HPDE6-E6E7 (cell line): Measurements from ENCODE around the gene TSEN15.
"Not testable (repeated sequence)": the region's sequence is repeated elsewhere in the genome, so short reads cannot be mapped to it uniquely, and the experiment has no call there.

Experiments
- DNase-seq: peaks from one replicate; pipeline ENCODE4 v3.0.0; 2011; ENCODE audit warnings: missing footprints; ENCODE audit errors: extremely low spot score

TSEN15 gene

DNA sequence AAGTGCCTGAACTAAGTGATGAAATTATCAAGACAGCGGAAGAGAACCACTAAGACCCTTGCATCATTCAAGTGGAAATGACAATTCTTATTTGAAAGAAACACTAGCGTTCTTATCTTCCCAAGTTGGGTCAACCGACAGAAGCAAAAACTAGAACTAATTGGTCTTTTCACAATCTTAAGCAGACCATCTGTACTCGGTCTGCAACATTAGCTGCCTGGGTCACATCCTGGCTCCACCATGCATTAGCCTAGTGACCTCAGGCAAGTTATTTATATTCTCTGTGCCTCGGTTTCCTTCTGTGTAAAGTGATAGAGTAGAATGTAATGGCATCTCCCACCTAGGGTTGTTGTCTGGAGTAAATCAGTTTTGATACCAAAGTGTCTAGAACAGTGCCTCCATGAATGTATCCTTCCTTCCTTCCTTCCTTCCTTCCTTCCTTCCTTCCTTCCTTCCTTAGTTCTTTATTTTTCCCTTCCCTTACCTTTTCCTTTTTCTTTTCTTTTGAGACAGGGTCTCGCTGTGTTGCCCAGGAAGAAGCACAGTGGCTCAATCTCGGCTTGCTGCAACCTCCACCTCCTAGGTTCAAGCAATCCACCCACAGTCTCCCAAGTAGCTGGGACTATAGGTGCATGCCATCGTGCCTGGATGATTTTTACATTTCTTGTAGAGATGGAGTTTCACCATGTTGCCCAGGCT is 20.0 kb upstream of the TSEN15 start:
- DNase-seq = no peak

DNA sequence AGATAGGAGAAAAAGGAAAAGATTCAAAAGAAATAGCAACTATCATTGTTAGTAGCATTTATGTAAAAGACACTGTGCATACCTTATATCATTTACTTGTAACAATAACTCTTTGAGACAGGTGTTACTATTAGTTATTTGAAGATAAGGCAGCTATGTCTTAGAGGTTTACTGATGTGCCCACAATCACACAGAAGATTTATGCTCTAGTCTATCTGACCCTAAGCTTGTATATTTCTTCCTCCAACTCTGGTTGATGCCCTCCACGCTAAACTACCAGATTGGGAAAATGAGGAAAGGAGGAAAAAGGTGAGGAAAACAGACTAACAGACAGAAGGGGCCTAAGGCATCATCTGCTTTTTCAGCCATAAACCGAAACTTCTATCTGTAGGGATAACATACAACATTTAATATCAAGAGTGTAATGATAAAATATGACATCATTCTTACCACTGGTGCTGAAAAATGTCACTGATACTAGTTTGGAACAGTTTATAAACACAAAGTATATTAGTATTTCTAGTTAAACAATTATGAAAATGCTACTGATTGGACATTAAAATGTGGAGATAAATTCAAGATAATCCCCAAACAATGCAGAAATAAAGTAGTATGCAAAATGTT is 19.1 kb upstream of the TSEN15 start:
- DNase-seq = no peak

DNA sequence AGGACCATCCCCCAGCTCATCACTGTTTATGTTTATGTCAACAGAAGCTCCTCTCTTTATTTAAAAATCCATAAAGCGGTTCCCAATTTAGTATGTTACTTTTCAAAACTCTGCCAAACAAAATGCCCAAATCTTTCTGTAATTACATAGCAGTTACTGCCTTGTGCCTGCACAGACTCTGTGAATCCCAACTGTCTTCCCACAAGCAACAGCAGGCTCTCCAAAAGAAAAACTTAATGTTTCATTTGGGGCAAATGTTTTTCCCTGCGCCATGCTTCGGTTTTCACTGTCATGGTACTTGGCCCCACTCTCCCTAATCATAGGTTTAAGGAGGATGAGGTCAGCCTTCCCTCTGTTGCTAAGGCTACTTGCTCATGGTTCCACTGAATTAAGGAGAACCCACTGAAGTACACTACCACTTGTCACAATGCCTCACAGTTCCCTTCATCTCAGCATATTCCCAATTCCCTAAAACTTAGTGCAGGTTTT is 18.6 kb upstream of the TSEN15 start:
- DNase-seq = no peak

DNA sequence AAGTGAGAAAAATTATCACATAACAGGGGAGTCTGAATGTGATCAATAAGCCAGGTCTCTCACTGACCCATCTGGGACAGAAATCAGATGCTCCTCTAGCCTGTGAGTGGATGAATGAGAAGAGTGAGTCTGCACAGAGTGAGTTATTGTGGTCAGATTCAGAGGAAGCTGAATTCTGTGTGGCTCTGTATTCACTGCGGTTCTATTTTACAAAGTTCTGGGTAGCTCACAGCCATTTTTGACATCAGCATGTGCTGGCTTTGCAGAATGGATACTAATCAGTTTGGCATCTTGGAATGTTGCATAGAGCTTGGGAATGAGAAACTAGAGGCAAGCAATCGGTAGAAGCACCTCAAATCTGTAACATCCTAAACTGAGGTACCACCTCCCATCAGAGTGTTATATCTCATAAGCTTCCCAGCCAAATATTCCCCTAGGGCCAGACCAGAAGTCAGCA is 17.8 kb upstream of the TSEN15 start:
- DNase-seq = no peak

DNA sequence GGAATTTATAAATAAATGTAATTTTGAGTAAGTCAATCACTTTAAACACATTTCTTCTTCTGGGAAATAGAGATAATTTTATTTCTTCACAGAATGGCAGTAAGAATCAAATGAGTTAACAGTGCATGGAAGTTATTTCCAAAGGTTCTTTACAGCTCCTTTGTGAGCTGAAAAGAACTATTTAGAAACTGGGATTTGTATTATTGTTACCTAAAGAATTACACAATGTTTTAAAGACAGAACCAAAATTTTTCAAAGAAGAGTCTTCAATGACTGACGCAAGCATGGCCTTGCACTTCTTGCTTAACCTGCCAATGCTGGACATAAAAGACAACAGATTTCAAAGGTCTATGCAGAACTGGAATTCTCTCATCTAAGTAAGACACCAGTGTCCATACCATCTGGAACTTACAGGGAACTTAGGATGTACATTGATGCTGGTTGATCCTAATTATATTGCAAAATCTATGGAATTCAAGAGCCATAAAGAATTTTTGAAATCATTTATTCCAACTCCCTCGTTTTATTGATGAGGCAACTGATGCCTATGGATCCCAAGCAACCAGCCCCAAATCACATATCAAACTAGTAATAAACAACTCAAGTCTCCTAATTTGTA is 16.7 kb upstream of the TSEN15 start:
- DNase-seq = no peak

- DNase-seq = no peak
Measured at GRCh38 chr1:184035719-184036516, 15.6 kb upstream of the TSEN15 start.

DNA sequence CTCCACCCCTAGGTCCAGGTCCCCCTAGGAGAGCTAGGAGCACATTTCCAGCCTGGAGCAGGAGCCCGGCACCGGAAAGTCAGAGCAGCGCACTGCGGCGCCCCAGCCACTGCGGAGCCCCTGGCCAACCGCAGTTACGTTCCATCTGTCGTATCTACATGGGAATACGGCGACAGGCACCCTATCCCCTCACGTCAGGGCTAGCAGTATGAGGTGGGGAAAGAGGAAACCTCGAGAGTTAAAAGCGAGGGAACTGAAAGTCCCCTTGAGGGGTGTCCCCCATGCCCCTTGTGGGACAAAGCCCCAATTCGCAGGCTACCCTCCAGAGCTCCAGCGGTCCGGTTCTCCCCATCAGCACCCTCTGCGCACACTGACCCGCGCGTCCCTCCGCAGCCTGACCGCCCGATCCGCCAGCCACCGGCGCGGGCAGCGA is 15.0 kb upstream of the TSEN15 start:
- DNase-seq = no peak

GRCh38 chr1:184037849-184038591 is 13.5 kb upstream of the TSEN15 start:
- no peak for DNase-seq

DNA sequence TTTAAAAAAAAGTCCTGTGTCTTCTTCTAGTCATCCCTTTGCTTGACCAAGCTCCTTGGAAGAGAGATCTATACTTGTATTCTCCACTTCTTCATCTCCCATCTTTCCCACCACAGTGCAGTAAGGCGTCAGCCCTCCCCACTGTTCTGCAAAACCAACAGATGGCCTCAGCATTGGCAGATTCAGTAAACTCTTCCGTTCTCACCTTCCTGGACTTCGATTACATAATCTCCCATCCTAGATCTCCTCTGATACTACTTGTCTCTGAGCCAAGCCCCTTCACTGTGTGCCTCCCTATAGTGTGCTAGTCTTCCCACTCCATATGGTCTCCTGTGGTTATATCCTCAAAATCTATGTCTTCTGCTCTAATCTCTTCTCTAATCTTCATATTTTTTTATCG is 12.4 kb upstream of the TSEN15 start:
- no peak for DNase-seq

- no peak for DNase-seq
Measured at GRCh38 chr1:184041731-184042130, 9.8 kb upstream of the TSEN15 start.

GRCh38 chr1:184043315-184043714 is 8.2 kb upstream of the TSEN15 start:
- DNase-seq = not testable (repeated sequence)

DNA sequence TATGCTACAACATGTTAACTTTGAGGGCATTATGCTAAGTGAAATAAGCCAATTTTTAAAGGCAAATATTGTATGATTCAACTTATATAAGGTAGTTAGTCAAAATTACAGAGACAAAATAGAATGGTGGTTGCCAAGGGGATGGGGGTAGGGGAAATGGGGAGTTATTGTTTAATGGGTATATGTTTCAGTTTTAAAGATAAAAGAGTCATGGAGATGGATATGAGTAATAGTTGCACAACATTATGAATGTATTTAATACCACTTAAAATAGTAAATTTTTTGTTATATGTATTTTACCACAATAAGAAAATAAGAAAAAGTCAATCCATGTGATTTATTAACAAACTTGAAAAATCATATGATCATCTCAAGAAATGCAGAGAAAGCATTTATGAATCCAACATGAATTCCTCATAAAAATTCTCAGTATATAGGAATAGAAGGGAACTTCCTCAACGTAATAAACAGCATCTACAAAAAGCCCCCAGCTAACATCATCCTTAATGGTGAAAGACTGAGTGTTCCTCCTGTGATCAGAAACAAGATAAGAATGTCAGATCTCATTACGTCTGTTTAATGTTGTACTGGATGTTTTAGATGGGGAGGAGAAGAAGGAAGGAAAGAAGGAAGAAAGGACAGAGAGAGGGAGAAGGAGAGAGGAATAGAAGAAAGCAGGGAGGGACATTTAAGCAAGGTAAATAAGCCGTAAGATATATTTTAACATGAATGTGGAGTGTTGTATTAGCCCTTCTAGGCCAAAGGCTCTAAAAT is 6.7 kb upstream of the TSEN15 start:
- DNase-seq = no peak

GRCh38 chr1:184047541-184047940 is 4.0 kb upstream of the TSEN15 start:
- not testable (repeated sequence) for DNase-seq

GRCh38 chr1:184048561-184049240 is 2.8 kb upstream of the TSEN15 start:
- DNase-seq = no peak

DNA sequence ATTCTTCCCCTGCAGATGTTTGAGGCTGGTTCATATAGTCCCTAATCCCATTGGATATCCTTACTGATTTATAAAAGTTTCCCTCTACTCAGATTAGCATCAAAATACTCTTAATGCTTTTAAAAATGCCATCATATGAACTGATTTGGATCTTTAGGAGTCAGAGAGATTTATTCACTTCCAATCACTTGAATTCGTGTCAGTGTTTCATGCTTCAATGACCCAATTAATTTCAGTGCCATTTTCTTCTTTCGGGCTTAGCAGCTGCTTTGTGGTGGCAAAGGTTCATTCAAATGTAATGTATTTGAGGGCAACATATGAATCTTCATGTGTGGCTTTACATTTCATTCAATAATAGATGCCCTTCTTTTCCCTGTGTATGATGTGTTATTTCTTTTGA is 2.2 kb upstream of the TSEN15 start:
- DNase-seq = no peak

- no peak for DNase-seq
Measured at GRCh38 chr1:184049836-184050468, 1.6 kb upstream of the TSEN15 start.

- DNase-seq = no peak
Measured at GRCh38 chr1:184050636-184051035, 894 bp upstream of the TSEN15 start.

DNA sequence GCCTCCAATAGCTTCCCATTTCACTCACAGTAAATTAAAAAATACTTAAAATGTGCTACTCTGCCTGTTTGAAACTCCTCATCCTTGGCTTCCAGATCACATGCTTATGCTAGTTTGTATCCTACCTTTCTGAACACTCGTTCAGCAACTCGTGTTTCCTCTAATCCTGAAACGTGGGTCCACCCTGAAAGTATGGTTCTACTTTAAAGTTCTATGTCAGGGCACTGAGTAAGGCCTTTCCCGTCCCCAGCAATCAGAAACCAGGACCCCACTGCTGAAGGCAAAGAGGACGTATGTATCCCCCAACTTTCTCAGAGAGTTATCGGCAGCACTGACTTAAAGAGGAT is 419 bp upstream of the TSEN15 start:
- DNase-seq = no peak

GRCh38 chr1:184052194-184052559 is 647 bp downstream of the TSEN15 start:
- no peak for DNase-seq

GRCh38 chr1:184052750-184053149 is 1.2 kb downstream of the TSEN15 start:
- DNase-seq = no peak
